Thyroid gland (tissue), 4 donors: ENCODE results near the gene PEX10. TPM values are rescaled to one million over a fixed set of nuclear protein-coding genes. Genes with fewer than 3 reads are reported as not detected.

Experiments
- DNase-seq, 2 donors: peaks; one replicate each; pipeline ENCODE4 v3.0.0-alpha.2; 2019
- H3K27ac ChIP-seq, 3 donors: fragments of 200-600 bp; sonication (generic); 1 replicate in 2 of 3; 2 replicates in 1 of 3; pipeline ENCODE4 v1.5.1; 2016 to 2019; ENCODE audit warnings: mild to moderate bottlenecking in 1 of 3, moderate library complexity in 1 of 3
- H3K27me3 ChIP-seq: fragments of 200-600 bp; sonication (generic); one replicate; pipeline ENCODE4 v1.5.1; 2019
- H3K36me3 ChIP-seq, 2 donors: fragments of 200-600 bp; sonication (generic); one replicate each; pipeline ENCODE4 v1.5.1; 2016 to 2019
- H3K4me1 ChIP-seq, 2 donors: fragments of 200-600 bp; sonication (generic); one replicate each; pipeline ENCODE4 v1.5.1; 2017 to 2019
- H3K4me3 ChIP-seq, 3 donors: fragments of 200-600 bp; sonication (generic); replicated peaks in 1 of 3; 1 replicate in 2 of 3; 2 replicates in 1 of 3; pipeline ENCODE4 v1.5.1; 2016; ENCODE audit warnings: mild to moderate bottlenecking in 1 of 3
- H3K9me3 ChIP-seq: fragments of 200-600 bp; sonication (generic); one replicate; pipeline ENCODE4 v1.5.1; 2017
- CTCF ChIP-seq, 6 experiments: fragments of 200-600 bp in 3 of 6; fragments of 450-650 bp in 3 of 6; sonication (generic) in 3 of 6; IDR thresholded peaks; one replicate each; pipeline ENCODE4 v1.5.1; 2016 to 2019; ENCODE audit warnings: antibody characterized with exemption in 6 of 6, mild to moderate bottlenecking in 2 of 6, inconsistent platforms in 1 of 6, moderate library complexity in 1 of 6
- POLR2A ChIP-seq, 2 donors: fragments of 450-650 bp; IDR thresholded peaks; one replicate each; pipeline ENCODE4 v1.6.1; 2017; ENCODE audit warnings: antibody characterized with exemption in 2 of 2, mild to moderate bottlenecking in 2 of 2, moderate library complexity in 1 of 2
- WGBS, 2 donors: methylation state at CpG; one replicate each; pipeline ENCODE4 v1.1.5; 2017; 5-methylcytosine and 5-hydroxymethylcytosine counted together
- intact Hi-C: fragments of 100-400 bp; cut with DNase I; formaldehyde crosslinking; loops from one replicate; pipeline ENCODE4 v1.15.1; 2023
- total RNA-seq, 4 donors: library from RNA; depleted of rRNA; stranded (reverse); fragments of >200 nt; gene quantifications; one replicate each; pipeline ENCODE4 v1.2.3, GENCODE V29; 2016

Gene PEX10
- total RNA-seq, 4 donors from 2014 or later, result 25.0 to 35.2 (median 33.5) TPM

GRCh38 chr1:2381741-2382620, 30.4 kb downstream of the PEX10 start:
- Histone ChIP-seq H3K27me3 (no peaks in the 10 kb centered on the region), H3K27ac (no peak overlapping the region), H3K36me3 (no peaks in the 10 kb centered on the region), H3K9me3 (no peaks in the 10 kb centered on the region), H3K4me1 (no peaks in the 10 kb centered on the region), H3K4me3 (no peak overlapping the region)
- TF ChIP-seq POLR2A (IDR thresholded peaks at IDR 0.05) (no peak), CTCF (IDR thresholded peaks at IDR 0.05) (peak; percentile 53 to 97 (median 91))
- intact Hi-C loops, result loop anchor here (2.0 to 10.0 kb wide), 2 partner anchors 67 to 187 kb away; partner anchors contain the start of gene FAAP20
- DNase-seq, result peak; percentile 79 to 81
- WGBS, 2 donors, result 79 to 81% methylated on average over 5 to 9 of the region's 28 CpGs

- H3K4me1 ChIP-seq, result no peaks in the 10 kb centered on the region
- no peaks in the 10 kb centered on the region for H3K27me3 ChIP-seq
- H3K4me3 ChIP-seq, result no peak overlapping the region
- no peak for DNase-seq
- no peaks in the 10 kb centered on the region for H3K9me3 ChIP-seq
- intact Hi-C loops, result loop anchor here (10.0 kb wide), 1 partner anchor 66 kb away; no protein-coding TSS in a partner anchor
- 77 to 81% methylated on average over 29 to 32 of the region's 32 CpGs for WGBS, 2 donors
- no peak overlapping the region for H3K27ac ChIP-seq
- no peaks in the 10 kb centered on the region for H3K36me3 ChIP-seq
- TF ChIP-seq CTCF (IDR thresholded peaks at IDR 0.05) (no peak), POLR2A (IDR thresholded peaks at IDR 0.05) (no peak)
Measured at GRCh38 chr1:2380816-2381591, 31.4 kb downstream of the PEX10 start.

- H3K27me3 ChIP-seq, result no peaks in the 10 kb centered on the region
- peak; percentile 51 to 61 for DNase-seq
- H3K9me3 ChIP-seq, result no peaks in the 10 kb centered on the region
- H3K4me1 ChIP-seq, result no peaks in the 10 kb centered on the region
- H3K4me3 ChIP-seq, result no peak overlapping the region
- intact Hi-C loops, result loop anchor here (10.0 kb wide), 1 partner anchor 65 kb away; no protein-coding TSS in a partner anchor
- no peaks in the 10 kb centered on the region for H3K36me3 ChIP-seq
- no peak for TF ChIP-seq CTCF (IDR thresholded peaks at IDR 0.05)
- no peak for TF ChIP-seq POLR2A (IDR thresholded peaks at IDR 0.05)
- H3K27ac ChIP-seq, result no peak overlapping the region
- 71 to 83% methylated on average over 23 of the region's 23 CpGs for WGBS, 2 donors
Measured at GRCh38 chr1:2379733-2380404, 32.5 kb downstream of the PEX10 start.

GRCh38 chr1:2378956-2379732, 33.2 kb downstream of the PEX10 start:
- 84 to 90% methylated on average over 18 of the region's 18 CpGs for WGBS, 2 donors
- no peaks in the 10 kb centered on the region for H3K27me3 ChIP-seq
- no peak for DNase-seq
- no peaks in the 10 kb centered on the region for H3K9me3 ChIP-seq
- H3K36me3 ChIP-seq, result no peaks in the 10 kb centered on the region
- H3K4me1 ChIP-seq, result no peaks in the 10 kb centered on the region
- TF ChIP-seq CTCF (IDR thresholded peaks at IDR 0.05) (no peak), POLR2A (IDR thresholded peaks at IDR 0.05) (no peak)
- intact Hi-C loops, result no loop called here
- H3K4me3 ChIP-seq, result no peak overlapping the region
- no peak overlapping the region for H3K27ac ChIP-seq
